ENCODE results near the gene ZDHHC17. TPM values are rescaled to one million over a fixed set of nuclear protein-coding genes. Genes with fewer than 3 reads are reported as not detected.

ZDHHC17 gene
- polyA plus RNA-seq, 1 of the 3 experiments (the other 2 are of a cell fraction): 28.6 TPM

- TF ChIP-seq NRF1 (IDR thresholded peaks at IDR 0.05; ENCODE audit: low read depth, low read length): no peak
- peak; percentile 11; the same call in 1 of the 2 replicates for TF ChIP-seq SMC3 (IDR thresholded peaks at IDR 0.05; ENCODE audit: low read depth, low read length)
- no peak for TF ChIP-seq USF1 (IDR thresholded peaks at IDR 0.05; ENCODE audit: borderline replicate concordance, low read depth)
- peak; percentile 47; the same call in 1 of the 2 replicates for TF ChIP-seq YY1 (IDR thresholded peaks at IDR 0.05; ENCODE audit: low read depth)
- no peak for TF ChIP-seq FOSL2 (IDR thresholded peaks at IDR 0.05; ENCODE audit: borderline replicate concordance, low read depth)
- TF ChIP-seq NFIC (IDR thresholded peaks at IDR 0.05; ENCODE audit: borderline replicate concordance): 0 out of 2 replicates have a peak, but pooled peaks have one; percentile 44
- TF ChIP-seq FOXJ3 (CRISPR knock-in tag; IDR thresholded peaks at IDR 0.05): peak; percentile 31; the same call in 1 of the 2 replicates
- TF ChIP-seq GABPA (IDR thresholded peaks at IDR 0.05; ENCODE audit: low read depth): peak; percentile 66
- TF ChIP-seq POLR2AphosphoS5 (IDR thresholded peaks at IDR 0.05; ENCODE audit: low read depth, low read length): peak; percentile 88
- TF ChIP-seq USF2 (IDR thresholded peaks at IDR 0.05; ENCODE audit: borderline replicate concordance, low read depth, low read length): no peak
- peak; percentile 16; the same call in 1 of the 2 replicates for TF ChIP-seq MXI1 (IDR thresholded peaks at IDR 0.05; ENCODE audit: low read depth, low read length)
- no peak for TF ChIP-seq CHD2 (IDR thresholded peaks at IDR 0.05; ENCODE audit: low read length, partially characterized antibody)
- no peak for TF ChIP-seq RFX5 (IDR thresholded peaks at IDR 0.05; ENCODE audit: low read length)
- TF ChIP-seq EP300 (IDR thresholded peaks at IDR 0.05; ENCODE audit: borderline replicate concordance in 1 of 2, low read depth in 1 of 2, low read length in 1 of 2): peak in 1 of 2 experiments; percentile 34; a peak in 1 of 4 replicates
- TF ChIP-seq, protein P1, sequence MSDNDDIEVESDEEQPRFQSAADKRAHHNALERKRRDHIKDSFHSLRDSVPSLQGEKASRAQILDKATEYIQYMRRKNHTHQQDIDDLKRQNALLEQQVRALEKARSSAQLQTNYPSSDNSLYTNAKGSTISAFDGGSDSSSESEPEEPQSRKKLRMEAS (IDR thresholded peaks at IDR 0.05; ENCODE audit: low read depth): peak; percentile 64
- no peak for TF ChIP-seq JUND (IDR thresholded peaks at IDR 0.05)
- no peak; the same call in 1 of the 2 replicates for TF ChIP-seq PBX3 (IDR thresholded peaks at IDR 0.05)
- no peak; the same call in 1 of the 2 replicates for TF ChIP-seq REST (IDR thresholded peaks at IDR 0.05; ENCODE audit: low read depth, low read length)
Observed at GRCh38 chr12:76878899-76879709, 115.2 kb downstream of the ZDHHC17 start, which contains the start of gene CSRP2 (continued).

All from SK-N-SH (cell line).